ENCODE measurements around the gene MRTFB. TPM values are rescaled to one million over a fixed set of nuclear protein-coding genes. Genes with fewer than 3 reads are reported as not detected.
"Not testable (repeated sequence)": the region's sequence is repeated elsewhere in the genome, so short reads cannot be mapped to it uniquely, and the experiment has no call there.

MRTFB gene
- total RNA-seq, 8 experiments from 2014 or later = 4.2 to 32.2 (median 13.6) TPM

GRCh38 chr16:14172200-14172809 lies 101.2 kb downstream of the MRTFB start:
- Histone ChIP-seq H3K27ac (no peak overlapping the region), H3K4me1 (replicated peaks in 1 of 2) (no peaks in the 10 kb centered on the region), H3K4me3 (no peak overlapping the region)
- WGBS, 10 experiments = 51 to 100% (median 94%) methylated on average over 2 to 3 of the region's 3 CpGs; no CpG with 5 or more reads in 1 of the 10 experiments
- ATAC-seq (replicated peaks in 6 of 8) = peak in 1 of 8 experiments; percentile 46
- in situ Hi-C loops (cut with MboI; ENCODE audit: low pct_unique_long_range_greater_than_20kb in 2 of 9, low sequenced_read_pairs in 9 of 9, unreplicated experiment in 9 of 9) = no loop called here

- WGBS, 10 experiments = 29 to 100% (median 92%) methylated on average over 1 to 3 of the region's 3 CpGs; no CpG with 5 or more reads in 1 of the 10 experiments
- peak in 1 of 8 experiments; percentile 48 for ATAC-seq (replicated peaks in 6 of 8)
- in situ Hi-C loops (cut with MboI; ENCODE audit: low pct_unique_long_range_greater_than_20kb in 2 of 9, low sequenced_read_pairs in 9 of 9, unreplicated experiment in 9 of 9) = loop anchor here in 1 of 9 experiments (25.0 kb wide), 2 partner anchors 163 to 238 kb away; no protein-coding TSS in a partner anchor
- Histone ChIP-seq H3K27ac (no peak overlapping the region), H3K4me1 (replicated peaks in 1 of 2) (no peaks in the 10 kb centered on the region), H3K4me3 (no peak overlapping the region)
These were observed 104.0 kb downstream of the MRTFB start for GRCh38 chr16:14175086-14175485.

- Histone ChIP-seq H3K4me1 (replicated peaks in 1 of 2) (peaks cover 10 to 14% of the 10 kb centered on the region in 2 donors), H3K27ac (no peak overlapping the region), H3K4me3 (no peak overlapping the region)
- ATAC-seq (replicated peaks in 6 of 8) = no peak
- WGBS, 10 experiments = 71 to 100% (median 94%) methylated on average over 1 to 4 of the region's 4 CpGs; no CpG with 5 or more reads in 1 of the 10 experiments
- in situ Hi-C loops (cut with MboI; ENCODE audit: low pct_unique_long_range_greater_than_20kb in 2 of 9, low sequenced_read_pairs in 9 of 9, unreplicated experiment in 9 of 9) = loop anchor here in 1 of 9 experiments (25.0 kb wide), 2 partner anchors 165 to 240 kb away; no protein-coding TSS in a partner anchor
These were observed 106.6 kb downstream of the MRTFB start for GRCh38 chr16:14177704-14178103.

- WGBS, 10 experiments = 100% methylated on average over 1 of the region's 1 CpG; no CpG with 5 or more reads in 3 of the 10 experiments
- H3K4me3 ChIP-seq = no peak overlapping the region
- H3K4me1 ChIP-seq (replicated peaks in 1 of 2) = peaks cover 10 to 14% of the 10 kb centered on the region in 2 donors
- ATAC-seq (replicated peaks in 6 of 8) = no peak
- in situ Hi-C loops (cut with MboI; ENCODE audit: low pct_unique_long_range_greater_than_20kb in 2 of 9, low sequenced_read_pairs in 9 of 9, unreplicated experiment in 9 of 9) = loop anchor here in 1 of 9 experiments (25.0 kb wide), 2 partner anchors 167 to 242 kb away; no protein-coding TSS in a partner anchor
- no peak overlapping the region for H3K27ac ChIP-seq
These were observed 108.0 kb downstream of the MRTFB start for GRCh38 chr16:14179116-14179515.

- Histone ChIP-seq H3K4me1 (replicated peaks in 1 of 2) (peaks cover 11 to 18% of the 10 kb centered on the region in 2 donors), H3K4me3 (no peak overlapping the region), H3K27ac (no peak overlapping the region)
- WGBS, 10 experiments = 40 to 100% (median 75%) methylated on average over 1 to 4 of the region's 4 CpGs; no CpG with 5 or more reads in 2 of the 10 experiments
- ATAC-seq (replicated peaks in 6 of 8) = peak; percentile 25 to 97 (median 90)
- in situ Hi-C loops (cut with MboI; ENCODE audit: low pct_unique_long_range_greater_than_20kb in 2 of 9, low sequenced_read_pairs in 9 of 9, unreplicated experiment in 9 of 9) = loop anchor here in 1 of 9 experiments (25.0 kb wide), 2 partner anchors 168 to 243 kb away; no protein-coding TSS in a partner anchor
These were observed 109.4 kb downstream of the MRTFB start for GRCh38 chr16:14180481-14180944.

GRCh38 chr16:14181371-14182050 lies 110.4 kb downstream of the MRTFB start:
- peak in 5 of 8 experiments; percentile 3 to 56 (median 21) for ATAC-seq (replicated peaks in 6 of 8)
- in situ Hi-C loops (cut with MboI; ENCODE audit: low pct_unique_long_range_greater_than_20kb in 2 of 9, low sequenced_read_pairs in 9 of 9, unreplicated experiment in 9 of 9) = loop anchor here in 1 of 9 experiments (25.0 kb wide), 2 partner anchors 169 to 244 kb away; no protein-coding TSS in a partner anchor
- no peak overlapping the region for H3K27ac ChIP-seq
- H3K4me1 ChIP-seq (replicated peaks in 1 of 2) = peaks cover 17 to 21% of the 10 kb centered on the region in 2 donors
- no peak overlapping the region for H3K4me3 ChIP-seq
- WGBS, 10 experiments = 25 to 100% (median 63%) methylated on average over 1 to 2 of the region's 2 CpGs; no CpG with 5 or more reads in 1 of the 10 experiments

- Histone ChIP-seq H3K4me1 (replicated peaks in 1 of 2) (peaks cover 31 to 33% of the 10 kb centered on the region in 2 donors), H3K4me3 (no peak overlapping the region), H3K27ac (no peak overlapping the region)
- ATAC-seq (replicated peaks in 6 of 8) = no peak
- 90 to 100% (median 100%) methylated on average over 1 of the region's 1 CpG; no CpG with 5 or more reads in 5 of the 10 experiments for WGBS, 10 experiments
- in situ Hi-C loops (cut with MboI; ENCODE audit: low pct_unique_long_range_greater_than_20kb in 2 of 9, low sequenced_read_pairs in 9 of 9, unreplicated experiment in 9 of 9) = loop anchor here in 1 of 9 experiments (25.0 kb wide), 2 partner anchors 171 to 246 kb away; no protein-coding TSS in a partner anchor
These were observed 111.9 kb downstream of the MRTFB start for GRCh38 chr16:14182999-14183398.

- in situ Hi-C loops (cut with MboI; ENCODE audit: low pct_unique_long_range_greater_than_20kb in 2 of 9, low sequenced_read_pairs in 9 of 9, unreplicated experiment in 9 of 9) = loop anchor here in 1 of 9 experiments (25.0 kb wide), 2 partner anchors 172 to 247 kb away; no protein-coding TSS in a partner anchor
These were observed 112.8 kb downstream of the MRTFB start for GRCh38 chr16:14183962-14184361.

GRCh38 chr16:14186007-14186794 lies 115.1 kb downstream of the MRTFB start:
- WGBS, 10 experiments = 0 to 40% (median 7%) methylated on average over 1 to 6 of the region's 10 CpGs
- ATAC-seq (replicated peaks in 6 of 8) = peak; percentile 80 to 87 (median 82)
- in situ Hi-C loops (cut with MboI; ENCODE audit: low pct_unique_long_range_greater_than_20kb in 2 of 9, low sequenced_read_pairs in 9 of 9, unreplicated experiment in 9 of 9) = loop anchor here in 1 of 9 experiments (25.0 kb wide), 2 partner anchors 174 to 249 kb away; no protein-coding TSS in a partner anchor
- peaks cover 26 to 27% of the 10 kb centered on the region in 2 donors for H3K4me1 ChIP-seq (replicated peaks in 1 of 2)
- peak overlapping the region; percentile 17 to 38 (median 28) for H3K4me3 ChIP-seq
- peak overlapping the region; percentile 5 to 58 for H3K27ac ChIP-seq

More at GRCh38 chr16:14183962-14184361, 112.8 kb downstream of the MRTFB start:
- H3K4me3 ChIP-seq; ATAC-seq (replicated peaks in 6 of 8); H3K27ac ChIP-seq: not testable (repeated sequence)
- peaks cover 31 to 33% of the 10 kb centered on the region in 2 donors for H3K4me1 ChIP-seq (replicated peaks in 1 of 2)
- 63 to 100% (median 92%) methylated on average over 1 to 6 of the region's 6 CpGs; no CpG with 5 or more reads in 1 of the 10 experiments for WGBS, 10 experiments

- peak overlapping the region in 1 of 2 donors; percentile 58 for H3K27ac ChIP-seq
- WGBS, 10 experiments = 0 to 100% (median 67%) methylated on average over 1 to 5 of the region's 5 CpGs; no CpG with 5 or more reads in 2 of the 10 experiments
- in situ Hi-C loops (cut with MboI; ENCODE audit: low pct_unique_long_range_greater_than_20kb in 2 of 9, low sequenced_read_pairs in 9 of 9, unreplicated experiment in 9 of 9) = loop anchor here in 1 of 9 experiments (25.0 kb wide), 2 partner anchors 175 to 250 kb away; no protein-coding TSS in a partner anchor
These were observed 115.7 kb downstream of the MRTFB start for GRCh38 chr16:14186795-14187221.

GRCh38 chr16:14187517-14188338 lies 116.6 kb downstream of the MRTFB start:
- H3K4me3 ChIP-seq = peak overlapping the region in 2 of 5 donors; percentile 7 to 35
- WGBS, 10 experiments = 33 to 100% (median 72%) methylated on average over 3 to 10 of the region's 10 CpGs
- peak in 1 of 8 experiments; percentile 5 for ATAC-seq (replicated peaks in 6 of 8)
- H3K27ac ChIP-seq = no peak overlapping the region
- in situ Hi-C loops (cut with MboI; ENCODE audit: low pct_unique_long_range_greater_than_20kb in 2 of 9, low sequenced_read_pairs in 9 of 9, unreplicated experiment in 9 of 9) = loop anchor here in 1 of 9 experiments (25.0 kb wide), 2 partner anchors 175 to 250 kb away; no protein-coding TSS in a partner anchor
- peaks cover 19 to 21% of the 10 kb centered on the region in 2 donors for H3K4me1 ChIP-seq (replicated peaks in 1 of 2)

More at GRCh38 chr16:14186795-14187221, 115.7 kb downstream of the MRTFB start:
- Histone ChIP-seq H3K4me3 (peak overlapping the region; percentile 17 to 38 (median 28)), H3K4me1 (replicated peaks in 1 of 2) (peaks cover 21% of the 10 kb centered on the region in 2 donors)
- peak in 5 of 8 experiments; percentile 12 to 41 (median 23) for ATAC-seq (replicated peaks in 6 of 8)
